ENCODE results near the gene ATRNL1.
"Not testable (repeated sequence)": the region's sequence is repeated elsewhere in the genome, so short reads cannot be mapped to it uniquely, and the experiment has no call there.

ATRNL1 gene

GRCh38 chr10:115422624-115423023 lies 329.5 kb downstream of the ATRNL1 start:
- no peak for DNase-seq (ENCODE audit: low read depth)

DNA sequence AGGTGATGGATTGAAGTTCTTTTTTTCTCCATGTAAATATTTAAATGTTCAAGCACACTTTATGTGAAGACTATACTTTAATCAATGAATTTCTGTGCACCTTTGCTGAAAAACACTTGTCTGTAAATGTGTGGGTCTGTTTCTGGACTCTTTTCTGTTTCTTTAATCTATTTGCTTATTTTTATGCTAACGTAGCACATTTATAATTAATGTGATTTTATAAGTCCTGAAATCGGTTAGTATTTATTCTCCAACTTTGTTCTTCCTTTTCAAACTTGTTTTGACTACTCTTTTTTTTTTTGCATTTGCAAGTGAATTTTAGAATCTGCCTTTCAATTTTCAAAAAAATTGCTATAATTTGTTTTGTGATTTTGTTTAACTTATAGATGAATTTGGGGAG lies 334.4 kb downstream of the ATRNL1 start:
- no peak for DNase-seq (ENCODE audit: low read depth)

GRCh38 chr10:115432188-115432819 lies 339.1 kb downstream of the ATRNL1 start:
- DNase-seq (ENCODE audit: low read depth), result peak; percentile 9

- DNase-seq (ENCODE audit: low read depth), result no peak
These were observed 343.8 kb downstream of the ATRNL1 start for GRCh38 chr10:115436999-115437398.

DNA sequence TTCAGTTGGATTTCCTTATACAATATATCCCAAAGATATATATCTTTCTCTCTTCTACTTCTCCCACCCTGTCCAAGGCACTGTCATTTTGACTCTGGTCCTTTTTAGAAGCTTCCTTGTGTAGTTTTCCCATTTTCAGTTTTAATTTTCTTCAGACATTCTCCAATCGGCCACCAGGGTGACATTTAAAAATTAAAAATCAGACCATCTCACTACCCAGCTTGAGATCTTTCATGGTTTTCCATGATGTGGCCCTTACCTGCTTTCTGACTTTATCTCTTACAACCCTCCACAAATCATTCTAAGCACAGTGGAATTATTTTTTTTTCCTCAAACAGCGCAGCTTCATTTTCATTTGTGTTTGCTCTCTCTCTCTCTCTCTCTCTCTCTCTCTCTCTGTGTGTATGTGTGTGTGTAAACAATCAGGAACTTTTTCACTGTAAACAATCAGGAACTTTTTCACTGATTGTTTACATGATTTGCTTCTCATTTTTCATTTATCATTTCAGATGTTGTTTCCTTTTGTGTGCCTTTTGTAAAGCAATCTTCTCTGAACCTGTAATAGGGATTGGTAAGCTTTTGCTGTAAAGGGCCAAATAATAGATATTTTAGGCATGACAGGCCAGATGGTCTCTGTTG lies 348.9 kb downstream of the ATRNL1 start:
- no peak for DNase-seq (ENCODE audit: low read depth)

GRCh38 chr10:115456812-115457211 lies 363.6 kb downstream of the ATRNL1 start:
- DNase-seq (ENCODE audit: low read depth), result no peak

DNA sequence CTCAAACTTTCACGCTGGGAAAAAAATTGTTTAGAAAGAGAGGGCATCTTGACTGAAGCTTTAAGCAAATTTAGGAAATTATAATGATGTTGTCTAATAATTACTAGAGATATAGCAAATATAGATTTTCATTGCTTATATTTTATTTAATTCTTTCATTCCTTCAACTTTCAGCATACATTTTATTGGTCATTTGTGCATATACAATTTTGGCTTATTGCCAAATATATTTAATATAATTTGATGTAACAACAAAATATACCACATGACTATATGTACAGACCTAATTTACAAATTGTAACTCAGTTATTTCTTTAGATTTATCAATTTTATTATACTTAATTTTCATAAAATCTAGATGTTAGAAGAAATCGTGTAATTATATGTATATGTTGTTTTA lies 390.1 kb downstream of the ATRNL1 start:
- DNase-seq (ENCODE audit: low read depth), result no peak

GRCh38 chr10:115491526-115492140 lies 398.5 kb downstream of the ATRNL1 start:
- no peak for DNase-seq (ENCODE audit: low read depth)

- no peak for DNase-seq (ENCODE audit: low read depth)
These were observed 410.4 kb downstream of the ATRNL1 start for GRCh38 chr10:115503546-115503945.

GRCh38 chr10:115514895-115515294 lies 421.7 kb downstream of the ATRNL1 start:
- DNase-seq (ENCODE audit: low read depth), result no peak

GRCh38 chr10:115525141-115525540 lies 432.0 kb downstream of the ATRNL1 start:
- no peak for DNase-seq (ENCODE audit: low read depth)

DNA sequence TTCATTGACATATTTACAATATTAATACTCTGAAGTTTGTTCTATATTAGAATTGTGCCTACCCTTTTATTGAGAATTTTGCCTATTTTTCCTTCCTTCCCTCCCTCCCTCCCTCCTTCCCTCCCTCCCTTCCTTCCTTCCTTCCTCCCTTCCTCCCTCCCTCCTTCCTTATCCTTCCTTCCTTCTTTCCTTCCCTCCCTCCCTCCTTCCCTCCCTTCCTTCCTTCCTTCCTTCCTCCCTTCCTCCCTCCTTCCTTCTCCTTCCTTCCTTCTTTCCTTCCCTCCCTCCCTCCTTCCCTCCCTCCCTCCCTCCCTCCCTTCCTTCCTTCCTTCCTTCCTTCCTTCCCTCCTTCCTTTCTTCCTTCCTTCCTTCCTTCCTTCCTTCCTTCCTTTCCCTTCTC lies 434.5 kb downstream of the ATRNL1 start:
- DNase-seq (ENCODE audit: low read depth), result not testable (repeated sequence)

GRCh38 chr10:115536401-115536800 lies 443.2 kb downstream of the ATRNL1 start:
- DNase-seq (ENCODE audit: low read depth), result not testable (repeated sequence)

DNA sequence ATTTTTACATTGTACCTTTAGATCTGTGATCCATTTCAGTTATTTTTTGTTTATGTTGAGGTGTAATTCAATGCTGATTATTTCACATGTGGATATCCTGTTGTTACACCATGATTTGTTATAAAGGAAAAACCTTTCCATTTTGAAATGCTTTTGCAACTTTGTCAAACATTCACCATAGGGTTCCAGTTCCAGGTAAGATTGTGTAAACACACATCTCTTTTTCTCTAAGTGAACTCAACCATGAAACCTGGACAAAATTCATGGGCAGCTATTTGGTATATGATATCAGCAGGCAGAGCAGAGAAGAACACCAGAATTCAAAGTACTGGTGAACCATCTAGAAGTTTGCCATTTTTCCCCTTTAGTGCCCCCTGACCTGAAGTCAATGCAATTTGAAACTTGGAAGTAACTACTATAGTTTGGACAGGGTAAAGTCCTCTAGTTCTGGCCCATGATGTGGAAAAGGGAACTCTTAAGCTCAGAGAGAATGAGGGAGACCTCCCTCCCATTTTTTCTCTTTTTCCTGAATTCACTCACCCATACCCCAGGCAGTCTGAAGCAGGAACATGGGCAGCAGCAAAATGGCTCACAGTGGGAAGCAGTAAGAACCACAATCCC lies 446.1 kb downstream of the ATRNL1 start:
- DNase-seq (ENCODE audit: low read depth), result no peak

GRCh38 chr10:115555887-115556402 lies 462.8 kb downstream of the ATRNL1 start:
- DNase-seq (ENCODE audit: low read depth), result no peak

- DNase-seq (ENCODE audit: low read depth), result no peak
These were observed 465.1 kb downstream of the ATRNL1 start for GRCh38 chr10:115558252-115558651.

GRCh38 chr10:115566867-115567266 lies 473.7 kb downstream of the ATRNL1 start:
- no peak for DNase-seq (ENCODE audit: low read depth)

DNA sequence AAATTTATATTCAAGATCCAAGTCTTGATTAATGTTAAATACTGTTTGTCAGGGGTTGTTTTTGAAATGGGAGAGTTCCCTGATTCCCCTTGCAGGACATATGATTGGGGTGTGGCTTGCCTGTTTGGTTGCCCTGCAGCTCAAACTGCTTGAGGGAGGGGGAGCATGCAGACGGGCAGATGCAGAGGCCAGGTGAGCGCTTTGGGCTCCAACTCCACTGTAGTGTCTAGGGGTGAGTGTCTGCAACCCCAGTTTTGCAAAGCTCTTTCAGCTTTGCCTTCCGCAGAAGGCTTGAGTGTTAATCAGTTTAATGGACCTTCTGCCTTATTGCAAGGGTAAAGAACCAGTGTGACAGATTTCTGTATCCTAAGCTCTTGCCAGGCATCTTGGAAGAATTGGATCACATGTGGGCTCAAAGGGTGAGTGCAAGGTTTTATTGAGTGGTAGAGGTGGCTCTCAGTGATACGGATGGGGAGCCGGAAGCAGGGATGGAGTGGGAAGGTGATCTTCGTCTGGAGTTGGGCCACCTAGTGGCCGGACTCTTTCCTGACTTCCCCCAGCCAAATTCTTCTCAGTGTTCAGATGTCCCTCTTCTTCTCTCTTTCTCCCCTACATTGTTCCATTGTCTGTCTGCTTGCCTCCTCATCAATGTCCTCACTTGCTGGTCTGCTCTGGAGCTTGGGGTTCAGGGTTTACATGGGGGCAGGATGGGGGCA lies 479.7 kb downstream of the ATRNL1 start:
- DNase-seq (ENCODE audit: low read depth), result no peak

- no peak for DNase-seq (ENCODE audit: low read depth)
These were observed 487.1 kb downstream of the ATRNL1 start for GRCh38 chr10:115580239-115580638.

DNA sequence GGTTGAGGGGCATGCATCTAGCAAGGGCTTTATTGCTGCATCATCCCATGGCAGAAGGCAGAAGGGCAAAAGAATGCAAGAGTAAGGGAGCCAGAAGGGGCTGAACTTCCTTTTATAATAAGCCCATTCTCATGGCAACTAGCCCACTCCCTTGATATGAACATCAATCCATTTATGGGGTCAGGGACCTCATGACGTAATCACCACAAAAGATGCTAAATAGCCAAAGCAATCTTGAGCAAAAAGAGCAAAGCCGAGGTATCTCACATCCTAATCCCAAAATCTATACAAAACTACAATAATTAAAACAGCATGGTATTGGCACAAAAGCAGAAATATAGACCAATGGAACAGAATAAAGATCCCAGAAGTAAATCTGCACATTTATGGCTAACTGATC lies 499.9 kb downstream of the ATRNL1 start:
- DNase-seq (ENCODE audit: low read depth), result no peak

GRCh38 chr10:115604627-115605026 lies 511.5 kb downstream of the ATRNL1 start:
- DNase-seq (ENCODE audit: low read depth), result no peak

DNA sequence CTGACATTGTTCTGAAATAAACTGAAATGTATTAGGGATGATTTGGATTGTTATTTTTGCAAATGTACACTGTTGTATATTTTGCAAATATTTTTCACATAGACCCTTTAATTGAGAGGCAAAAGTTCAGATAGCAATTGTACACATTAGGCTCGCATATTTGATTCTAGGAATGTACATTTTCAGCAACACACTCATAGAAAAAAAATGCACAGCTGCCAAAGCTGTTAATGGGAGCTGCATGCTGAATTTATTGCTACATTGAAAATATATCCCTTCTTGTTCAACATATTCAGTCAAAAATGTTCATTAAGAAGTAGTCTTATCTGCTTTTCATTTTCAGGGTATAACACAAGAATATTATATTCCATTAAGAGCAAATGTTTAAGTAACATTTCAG lies 512.9 kb downstream of the ATRNL1 start:
- DNase-seq (ENCODE audit: low read depth), result no peak
